ENCODE measurements around the gene CEP112.
A peak's percentile ranks its signal among the peaks of the same experiment; 100 is the strongest.

Gene CEP112

GRCh38 chr17:65913326-65913850 is 278.5 kb downstream of the CEP112 start:
- Histone ChIP-seq H3K9ac (ENCODE audit: low read depth, low read length) (no peak overlapping the region), H3K9me3 (ENCODE audit: control insufficient read depth, insufficient read depth, low read length) (no peaks in the 10 kb centered on the region), H3K4me1 (ENCODE audit: control insufficient read depth, insufficient read depth, low read length) (no peaks in the 10 kb centered on the region), H3K27ac (ENCODE audit: low read depth, low read length) (no peak overlapping the region), H3K27me3 (ENCODE audit: control insufficient read depth, insufficient read depth, low read length) (no peaks in the 10 kb centered on the region), H3K36me3 (ENCODE audit: control insufficient read depth, insufficient read depth, low read length) (no peaks in the 10 kb centered on the region), H3K4me3 (ENCODE audit: low read depth, low read length) (no peak overlapping the region)

- Histone ChIP-seq H3K9ac (ENCODE audit: low read depth, low read length) (no peak overlapping the region), H3K4me1 (ENCODE audit: control insufficient read depth, insufficient read depth, low read length) (no peaks in the 10 kb centered on the region), H3K27me3 (ENCODE audit: control insufficient read depth, insufficient read depth, low read length) (no peaks in the 10 kb centered on the region), H3K36me3 (ENCODE audit: control insufficient read depth, insufficient read depth, low read length) (no peaks in the 10 kb centered on the region), H3K27ac (ENCODE audit: low read depth, low read length) (no peak overlapping the region), H3K4me3 (ENCODE audit: low read depth, low read length) (no peak overlapping the region), H3K9me3 (ENCODE audit: control insufficient read depth, insufficient read depth, low read length) (no peaks in the 10 kb centered on the region)
These were observed 281.1 kb downstream of the CEP112 start for GRCh38 chr17:65910836-65911235.

GRCh38 chr17:65902831-65903522 is 289.0 kb downstream of the CEP112 start:
- no peak overlapping the region for H3K9ac ChIP-seq (ENCODE audit: low read depth, low read length)
- peak overlapping the region; percentile 25 for H3K27ac ChIP-seq (ENCODE audit: low read depth, low read length)
- H3K9me3 ChIP-seq (ENCODE audit: control insufficient read depth, insufficient read depth, low read length) = no peaks in the 10 kb centered on the region
- no peak overlapping the region for H3K4me3 ChIP-seq (ENCODE audit: low read depth, low read length)
- H3K36me3 ChIP-seq (ENCODE audit: control insufficient read depth, insufficient read depth, low read length) = no peaks in the 10 kb centered on the region
- H3K27me3 ChIP-seq (ENCODE audit: control insufficient read depth, insufficient read depth, low read length) = no peaks in the 10 kb centered on the region
- H3K4me1 ChIP-seq (ENCODE audit: control insufficient read depth, insufficient read depth, low read length) = peaks cover 11% of the 10 kb centered on the region

GRCh38 chr17:65902155-65902554 is 289.8 kb downstream of the CEP112 start:
- Histone ChIP-seq H3K27me3 (ENCODE audit: control insufficient read depth, insufficient read depth, low read length) (no peaks in the 10 kb centered on the region), H3K9ac (ENCODE audit: low read depth, low read length) (no peak overlapping the region), H3K4me1 (ENCODE audit: control insufficient read depth, insufficient read depth, low read length) (peaks cover 11% of the 10 kb centered on the region), H3K4me3 (ENCODE audit: low read depth, low read length) (no peak overlapping the region), H3K9me3 (ENCODE audit: control insufficient read depth, insufficient read depth, low read length) (no peaks in the 10 kb centered on the region), H3K36me3 (ENCODE audit: control insufficient read depth, insufficient read depth, low read length) (no peaks in the 10 kb centered on the region), H3K27ac (ENCODE audit: low read depth, low read length) (no peak overlapping the region)

GRCh38 chr17:65901394-65901793 is 290.5 kb downstream of the CEP112 start:
- no peak overlapping the region for H3K27ac ChIP-seq (ENCODE audit: low read depth, low read length)
- H3K36me3 ChIP-seq (ENCODE audit: control insufficient read depth, insufficient read depth, low read length) = no peaks in the 10 kb centered on the region
- H3K4me1 ChIP-seq (ENCODE audit: control insufficient read depth, insufficient read depth, low read length) = peaks cover 11% of the 10 kb centered on the region
- H3K4me3 ChIP-seq (ENCODE audit: low read depth, low read length) = no peak overlapping the region
- H3K27me3 ChIP-seq (ENCODE audit: control insufficient read depth, insufficient read depth, low read length) = no peaks in the 10 kb centered on the region
- no peak overlapping the region for H3K9ac ChIP-seq (ENCODE audit: low read depth, low read length)
- no peaks in the 10 kb centered on the region for H3K9me3 ChIP-seq (ENCODE audit: control insufficient read depth, insufficient read depth, low read length)

GRCh38 chr17:65900216-65900615 is 291.7 kb downstream of the CEP112 start:
- H3K9me3 ChIP-seq (ENCODE audit: control insufficient read depth, insufficient read depth, low read length) = no peaks in the 10 kb centered on the region
- peaks cover 11% of the 10 kb centered on the region for H3K4me1 ChIP-seq (ENCODE audit: control insufficient read depth, insufficient read depth, low read length)
- H3K27ac ChIP-seq (ENCODE audit: low read depth, low read length) = no peak overlapping the region
- no peaks in the 10 kb centered on the region for H3K27me3 ChIP-seq (ENCODE audit: control insufficient read depth, insufficient read depth, low read length)
- no peaks in the 10 kb centered on the region for H3K36me3 ChIP-seq (ENCODE audit: control insufficient read depth, insufficient read depth, low read length)
- no peak overlapping the region for H3K4me3 ChIP-seq (ENCODE audit: low read depth, low read length)
- no peak overlapping the region for H3K9ac ChIP-seq (ENCODE audit: low read depth, low read length)

GRCh38 chr17:65898651-65899050 is 293.3 kb downstream of the CEP112 start:
- H3K27ac ChIP-seq (ENCODE audit: low read depth, low read length) = no peak overlapping the region
- no peaks in the 10 kb centered on the region for H3K9me3 ChIP-seq (ENCODE audit: control insufficient read depth, insufficient read depth, low read length)
- H3K27me3 ChIP-seq (ENCODE audit: control insufficient read depth, insufficient read depth, low read length) = no peaks in the 10 kb centered on the region
- no peaks in the 10 kb centered on the region for H3K36me3 ChIP-seq (ENCODE audit: control insufficient read depth, insufficient read depth, low read length)
- no peak overlapping the region for H3K9ac ChIP-seq (ENCODE audit: low read depth, low read length)
- H3K4me1 ChIP-seq (ENCODE audit: control insufficient read depth, insufficient read depth, low read length) = peaks cover 11% of the 10 kb centered on the region
- no peak overlapping the region for H3K4me3 ChIP-seq (ENCODE audit: low read depth, low read length)

DNA sequence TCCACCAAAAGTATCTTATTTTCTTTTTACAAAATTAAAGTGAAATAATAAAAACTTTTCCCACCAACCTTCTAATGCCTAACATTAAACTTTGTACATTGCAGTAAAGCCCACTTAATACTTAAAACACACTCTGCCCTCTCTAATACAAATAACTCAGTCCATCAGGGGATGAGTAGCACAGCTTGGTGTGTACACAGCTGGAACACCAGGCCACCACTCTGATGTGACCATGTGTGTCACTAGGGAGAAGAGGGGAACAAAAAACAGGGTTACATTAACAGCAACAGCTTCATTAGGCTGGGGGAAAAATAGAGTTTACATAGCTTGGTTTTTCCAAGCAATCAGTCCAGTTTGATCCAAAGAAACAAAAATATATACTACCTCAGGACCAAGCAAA is 295.0 kb downstream of the CEP112 start:
- H3K4me3 ChIP-seq (ENCODE audit: low read depth, low read length) = no peak overlapping the region
- H3K36me3 ChIP-seq (ENCODE audit: control insufficient read depth, insufficient read depth, low read length) = no peaks in the 10 kb centered on the region
- H3K27ac ChIP-seq (ENCODE audit: low read depth, low read length) = no peak overlapping the region
- H3K9ac ChIP-seq (ENCODE audit: low read depth, low read length) = no peak overlapping the region
- no peaks in the 10 kb centered on the region for H3K4me1 ChIP-seq (ENCODE audit: control insufficient read depth, insufficient read depth, low read length)
- no peaks in the 10 kb centered on the region for H3K9me3 ChIP-seq (ENCODE audit: control insufficient read depth, insufficient read depth, low read length)
- no peaks in the 10 kb centered on the region for H3K27me3 ChIP-seq (ENCODE audit: control insufficient read depth, insufficient read depth, low read length)

- H3K4me1 ChIP-seq (ENCODE audit: control insufficient read depth, insufficient read depth, low read length) = no peaks in the 10 kb centered on the region
- H3K9me3 ChIP-seq (ENCODE audit: control insufficient read depth, insufficient read depth, low read length) = no peaks in the 10 kb centered on the region
- no peaks in the 10 kb centered on the region for H3K36me3 ChIP-seq (ENCODE audit: control insufficient read depth, insufficient read depth, low read length)
- no peak overlapping the region for H3K9ac ChIP-seq (ENCODE audit: low read depth, low read length)
- H3K27ac ChIP-seq (ENCODE audit: low read depth, low read length) = no peak overlapping the region
- H3K27me3 ChIP-seq (ENCODE audit: control insufficient read depth, insufficient read depth, low read length) = no peaks in the 10 kb centered on the region
- H3K4me3 ChIP-seq (ENCODE audit: low read depth, low read length) = no peak overlapping the region
These were observed 296.0 kb downstream of the CEP112 start for GRCh38 chr17:65895969-65896368.

GRCh38 chr17:65893692-65894279 is 298.1 kb downstream of the CEP112 start:
- H3K9ac ChIP-seq (ENCODE audit: low read depth, low read length) = no peak overlapping the region
- H3K4me1 ChIP-seq (ENCODE audit: control insufficient read depth, insufficient read depth, low read length) = no peaks in the 10 kb centered on the region
- no peak overlapping the region for H3K27ac ChIP-seq (ENCODE audit: low read depth, low read length)
- no peaks in the 10 kb centered on the region for H3K36me3 ChIP-seq (ENCODE audit: control insufficient read depth, insufficient read depth, low read length)
- H3K9me3 ChIP-seq (ENCODE audit: control insufficient read depth, insufficient read depth, low read length) = no peaks in the 10 kb centered on the region
- no peaks in the 10 kb centered on the region for H3K27me3 ChIP-seq (ENCODE audit: control insufficient read depth, insufficient read depth, low read length)
- no peak overlapping the region for H3K4me3 ChIP-seq (ENCODE audit: low read depth, low read length)

GRCh38 chr17:65892912-65893377 is 299.0 kb downstream of the CEP112 start:
- no peaks in the 10 kb centered on the region for H3K36me3 ChIP-seq (ENCODE audit: control insufficient read depth, insufficient read depth, low read length)
- H3K27me3 ChIP-seq (ENCODE audit: control insufficient read depth, insufficient read depth, low read length) = no peaks in the 10 kb centered on the region
- no peaks in the 10 kb centered on the region for H3K9me3 ChIP-seq (ENCODE audit: control insufficient read depth, insufficient read depth, low read length)
- no peak overlapping the region for H3K4me3 ChIP-seq (ENCODE audit: low read depth, low read length)
- H3K9ac ChIP-seq (ENCODE audit: low read depth, low read length) = no peak overlapping the region
- H3K4me1 ChIP-seq (ENCODE audit: control insufficient read depth, insufficient read depth, low read length) = no peaks in the 10 kb centered on the region
- no peak overlapping the region for H3K27ac ChIP-seq (ENCODE audit: low read depth, low read length)

All from HUES48 (cell line).